ENCODE results near the gene P2RY1.

The P2RY1 gene, protein sequence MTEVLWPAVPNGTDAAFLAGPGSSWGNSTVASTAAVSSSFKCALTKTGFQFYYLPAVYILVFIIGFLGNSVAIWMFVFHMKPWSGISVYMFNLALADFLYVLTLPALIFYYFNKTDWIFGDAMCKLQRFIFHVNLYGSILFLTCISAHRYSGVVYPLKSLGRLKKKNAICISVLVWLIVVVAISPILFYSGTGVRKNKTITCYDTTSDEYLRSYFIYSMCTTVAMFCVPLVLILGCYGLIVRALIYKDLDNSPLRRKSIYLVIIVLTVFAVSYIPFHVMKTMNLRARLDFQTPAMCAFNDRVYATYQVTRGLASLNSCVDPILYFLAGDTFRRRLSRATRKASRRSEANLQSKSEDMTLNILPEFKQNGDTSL

DNA sequence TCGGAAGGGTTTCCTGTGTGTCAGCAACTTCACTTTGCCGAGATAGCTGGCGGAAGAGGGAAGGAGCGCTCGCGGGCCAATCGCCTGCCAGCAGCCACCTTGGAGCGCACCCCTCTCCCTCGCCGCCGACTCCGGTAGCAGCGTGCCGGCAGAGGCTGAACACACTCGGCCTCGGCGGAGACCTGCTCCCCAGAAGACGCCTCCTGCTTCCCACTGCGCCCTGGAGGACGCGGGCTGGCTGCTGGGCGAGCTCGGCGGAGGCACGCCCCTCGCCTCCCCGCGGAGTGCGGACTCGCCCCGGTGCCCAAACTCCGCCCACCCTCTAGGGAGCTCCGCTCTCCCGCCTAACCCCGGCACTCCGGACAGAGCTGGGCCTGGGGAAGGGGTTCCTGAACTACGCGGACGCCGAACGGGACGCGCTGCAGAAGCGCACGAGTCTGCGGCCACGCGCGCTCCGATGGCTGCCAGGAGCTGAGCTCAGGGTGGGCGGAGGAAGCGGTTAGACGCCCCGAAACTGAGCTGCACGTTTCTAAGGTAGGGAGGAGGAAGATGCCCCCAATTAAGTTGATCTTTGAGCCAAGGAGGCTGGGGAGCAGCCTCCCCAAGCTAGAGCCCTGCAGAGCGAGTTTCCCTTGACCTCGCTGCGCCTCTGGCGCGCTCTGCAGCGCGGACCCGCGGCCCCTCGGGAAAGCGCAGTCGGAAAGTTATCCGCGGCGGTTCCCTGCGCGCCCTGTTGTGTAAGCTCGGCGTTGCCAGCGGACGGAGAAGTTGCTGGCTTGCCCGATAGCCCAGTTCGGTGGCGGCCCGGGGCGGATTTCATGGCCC, at the start of gene P2RY1:
Gene P2RY1, plus strand, starts transcription at position 356 of the 825 bp plus-strand sequence. CDS start 652 bp downstream, outside the sequence.
- FAIRE-seq: no peak

DNA sequence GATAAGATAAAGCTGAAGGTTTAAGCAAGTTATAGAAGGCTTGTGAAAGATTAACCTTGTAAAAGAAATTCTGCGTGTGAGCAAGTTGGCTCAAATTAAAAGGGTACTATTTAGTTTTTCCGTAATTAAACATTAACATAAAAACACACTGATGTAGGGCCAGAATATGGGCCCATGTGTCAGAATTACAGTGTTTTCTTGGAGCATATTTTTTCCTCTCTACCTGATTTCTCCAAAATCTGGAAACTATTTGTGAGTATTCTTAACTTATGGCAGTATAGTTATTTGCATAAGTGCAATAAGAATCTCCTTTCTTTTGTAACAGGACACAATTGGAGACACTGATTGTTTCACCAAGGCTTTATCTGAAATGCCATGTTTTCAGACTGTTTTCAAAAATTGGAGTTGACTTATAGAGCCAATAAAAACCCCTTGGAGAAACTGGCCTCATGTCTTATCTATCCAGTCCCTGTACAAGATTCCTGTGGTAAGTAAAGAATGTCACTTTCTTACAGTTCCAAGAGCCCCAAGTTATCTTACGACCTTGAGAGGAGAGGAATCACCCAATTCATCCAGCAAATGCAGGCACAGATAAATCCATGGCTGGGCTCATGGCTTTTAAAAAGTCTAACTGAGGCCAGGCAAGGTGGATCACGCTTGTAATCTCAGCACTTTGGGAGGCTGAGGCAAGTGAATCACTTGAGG, 47.8 kb upstream of the P2RY1 start:
- FAIRE-seq: no peak

DNA sequence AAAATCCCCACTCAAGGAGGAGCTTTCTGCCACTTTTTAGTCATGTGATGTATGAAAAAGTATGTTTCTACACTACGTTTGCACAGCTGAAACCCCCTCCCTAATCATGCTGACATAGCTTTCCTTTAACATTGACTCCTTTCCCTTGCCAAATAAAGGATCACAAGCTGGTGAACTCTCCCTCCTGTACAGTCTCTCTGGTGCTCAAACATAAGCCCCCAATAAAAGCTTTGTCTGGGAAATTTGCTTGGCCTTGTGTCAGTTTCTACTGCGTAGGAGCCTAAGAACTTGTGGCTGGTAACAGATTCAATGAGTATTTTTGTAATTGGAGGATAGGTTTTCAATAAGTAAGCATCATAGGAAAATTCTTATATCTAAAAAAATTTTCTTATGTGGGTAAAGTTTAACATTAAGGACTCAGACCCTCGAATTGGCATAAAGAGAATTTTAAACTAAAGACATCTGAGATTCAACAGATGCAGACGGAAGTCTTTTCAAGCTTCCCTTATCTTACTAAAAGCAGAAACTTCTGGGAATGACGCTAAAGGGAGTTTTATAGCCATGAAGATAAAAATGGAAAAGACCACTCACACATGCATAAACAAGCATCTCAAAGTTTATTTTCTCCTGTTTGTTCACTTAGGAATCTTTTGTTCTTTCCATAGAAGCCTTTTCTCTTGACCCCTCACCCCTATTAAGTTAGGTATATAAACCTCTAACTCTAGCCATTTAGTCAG, 44.1 kb upstream of the P2RY1 start:
- no peak for FAIRE-seq

DNA sequence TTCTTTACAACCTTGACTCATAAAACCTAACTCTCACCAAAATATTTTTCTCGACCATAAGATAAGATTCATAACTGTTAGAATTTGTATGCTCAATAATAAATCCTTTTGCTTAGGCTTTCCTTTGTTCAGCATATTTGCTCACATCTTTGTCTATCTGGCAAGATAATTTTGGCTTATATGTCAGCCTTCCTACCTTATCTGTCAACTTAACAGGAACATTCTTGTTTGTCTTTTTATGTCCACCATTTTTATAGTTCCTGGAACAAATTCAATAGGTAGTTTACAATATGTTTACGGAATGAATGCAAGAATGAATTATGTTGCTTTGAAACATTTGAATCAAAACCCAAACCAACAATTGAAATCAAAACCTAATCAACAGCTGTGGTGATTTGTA, 41.0 kb upstream of the P2RY1 start:
- FAIRE-seq: no peak

DNA sequence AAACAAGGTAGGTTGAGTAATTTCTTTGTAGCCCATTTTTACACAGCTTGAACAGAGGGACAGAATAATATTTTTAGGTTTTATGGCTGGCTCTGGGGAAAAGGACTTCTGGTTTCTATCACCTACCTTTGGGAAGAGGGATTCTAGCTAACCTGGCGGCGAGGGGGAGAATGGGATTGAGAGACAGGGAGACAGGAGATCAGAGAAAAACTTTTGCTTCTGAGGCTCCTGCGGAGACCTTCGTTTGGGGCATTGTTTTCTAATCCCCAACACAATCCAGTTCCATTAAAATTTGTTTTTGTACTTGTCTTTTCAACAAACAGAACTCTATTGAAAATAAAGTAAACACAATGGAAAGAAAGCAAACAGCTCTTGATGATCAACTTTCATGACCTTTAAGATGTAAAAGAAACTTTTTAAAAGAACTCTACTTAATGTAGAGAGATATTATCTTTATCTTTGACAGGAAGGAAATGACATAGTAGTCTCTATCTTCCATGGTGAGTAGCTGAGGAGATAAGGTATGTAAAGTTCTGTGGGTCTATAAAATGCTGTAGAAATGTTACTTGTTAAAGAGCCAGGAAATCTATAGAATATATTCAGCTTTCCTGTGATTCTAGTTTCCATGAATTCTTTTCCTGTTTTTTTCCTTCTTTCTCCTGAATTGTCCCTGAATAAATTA, 37.0 kb upstream of the P2RY1 start:
- FAIRE-seq: no peak

DNA sequence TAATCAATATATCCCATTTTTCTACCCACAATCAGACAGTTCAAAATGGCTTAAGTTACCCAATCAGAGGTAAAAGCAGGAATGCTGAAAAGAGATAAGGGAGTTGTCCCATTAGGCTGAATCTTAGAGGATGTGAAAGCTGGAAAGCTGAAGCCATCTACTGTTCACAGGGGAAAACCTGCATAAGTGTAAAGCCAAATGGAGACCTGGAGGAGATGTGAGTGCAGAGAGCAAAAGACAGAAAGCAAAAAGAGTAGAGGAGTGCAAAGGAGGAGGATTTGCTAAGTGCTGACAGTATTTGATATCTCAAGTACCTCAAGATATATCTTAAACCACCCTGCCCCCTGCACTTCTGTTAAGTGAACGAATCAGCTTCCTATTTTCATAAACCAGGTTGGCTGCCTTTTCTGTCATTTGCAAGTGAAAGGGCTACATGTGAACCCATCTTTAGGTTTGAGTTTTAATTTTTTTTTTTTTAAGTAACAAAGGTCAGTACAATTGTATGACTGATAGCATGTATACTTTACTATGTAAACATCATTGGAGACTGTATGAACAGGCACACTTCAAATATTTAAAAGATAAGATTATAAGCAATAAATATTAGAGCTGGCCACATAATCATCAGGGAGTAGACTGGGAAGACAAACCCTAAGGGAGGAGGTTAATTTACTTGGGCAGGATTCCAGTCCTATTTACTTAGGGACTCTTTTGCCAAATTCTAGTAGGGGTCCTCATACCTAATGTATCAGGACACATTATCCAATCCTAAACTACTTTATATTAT, 22.8 kb upstream of the P2RY1 start:
- no peak for FAIRE-seq

DNA sequence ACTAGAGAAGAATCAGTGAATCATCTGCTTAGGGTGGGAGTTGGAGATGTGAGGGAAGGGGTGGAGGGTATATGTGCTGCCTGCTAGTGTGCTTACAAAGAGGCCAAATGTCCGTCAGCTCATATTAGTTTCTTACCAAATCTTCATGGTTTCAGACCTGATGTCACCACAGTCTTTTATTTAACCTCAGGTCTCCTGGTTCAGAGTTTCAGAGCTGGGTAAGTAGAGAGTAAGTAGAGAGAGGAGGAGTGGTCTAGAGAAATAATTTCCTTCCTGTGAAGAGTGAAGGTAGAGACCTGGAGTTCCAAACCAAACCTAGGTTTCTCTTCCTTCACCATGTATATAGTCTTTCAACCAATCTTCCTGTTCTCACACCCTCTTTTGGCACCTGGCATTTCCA, 17.5 kb upstream of the P2RY1 start:
- FAIRE-seq: no peak

DNA sequence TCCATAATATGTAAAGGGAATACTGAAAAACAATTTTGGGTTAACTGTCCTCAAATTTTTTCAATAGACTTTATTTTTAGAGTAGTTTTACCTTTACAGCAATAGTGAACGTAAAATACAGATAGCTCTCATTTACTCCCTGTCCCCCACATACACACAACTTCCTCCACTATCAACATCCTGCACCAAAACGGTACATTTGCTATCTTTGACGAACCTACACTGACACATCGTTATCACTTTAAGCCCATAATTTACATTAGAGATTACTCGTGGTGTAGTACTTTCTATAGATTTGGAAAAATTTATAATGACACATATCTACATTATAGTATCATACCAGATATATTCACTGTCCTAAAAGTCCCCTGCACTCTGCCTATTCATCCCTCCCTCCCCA, 16.9 kb upstream of the P2RY1 start:
- no peak for FAIRE-seq

DNA sequence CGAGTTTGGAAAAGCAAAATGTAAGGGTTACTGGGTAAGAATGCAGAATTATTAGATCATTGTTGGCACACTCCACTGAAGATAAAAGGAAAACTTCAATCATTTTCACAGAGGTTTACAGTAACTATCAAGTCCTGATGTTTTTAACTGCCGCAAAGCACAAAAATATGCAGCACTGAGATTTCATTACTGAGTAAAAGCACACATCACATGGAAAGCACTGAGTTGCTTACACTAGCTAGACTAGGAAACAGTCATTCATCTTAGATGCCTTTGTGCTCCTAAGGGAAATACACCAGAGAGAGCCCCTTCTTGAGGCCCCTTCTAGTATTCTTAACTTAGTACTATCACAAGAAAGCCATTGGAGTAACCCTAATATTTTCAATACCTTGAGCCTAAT, 11.8 kb upstream of the P2RY1 start:
- FAIRE-seq: no peak

DNA sequence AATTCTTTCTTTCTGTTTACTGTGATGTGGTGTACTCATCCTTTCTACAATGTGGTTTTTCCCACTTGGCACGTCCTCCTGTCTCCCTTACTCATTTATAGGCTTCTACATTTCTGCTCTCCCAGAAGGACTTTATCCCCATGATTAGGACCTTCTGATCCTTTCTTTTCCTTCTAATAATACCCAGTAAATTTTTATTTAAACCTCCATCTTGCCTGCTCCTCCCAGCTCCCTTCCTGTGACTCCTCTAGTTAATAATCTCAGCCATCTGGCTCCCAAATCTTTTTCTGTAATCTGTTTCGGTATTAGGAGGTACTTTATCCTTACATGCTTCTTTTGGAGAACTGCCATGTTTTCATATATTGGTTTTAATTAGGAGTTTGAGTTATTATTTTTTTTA, 11.2 kb upstream of the P2RY1 start:
- FAIRE-seq: no peak

DNA sequence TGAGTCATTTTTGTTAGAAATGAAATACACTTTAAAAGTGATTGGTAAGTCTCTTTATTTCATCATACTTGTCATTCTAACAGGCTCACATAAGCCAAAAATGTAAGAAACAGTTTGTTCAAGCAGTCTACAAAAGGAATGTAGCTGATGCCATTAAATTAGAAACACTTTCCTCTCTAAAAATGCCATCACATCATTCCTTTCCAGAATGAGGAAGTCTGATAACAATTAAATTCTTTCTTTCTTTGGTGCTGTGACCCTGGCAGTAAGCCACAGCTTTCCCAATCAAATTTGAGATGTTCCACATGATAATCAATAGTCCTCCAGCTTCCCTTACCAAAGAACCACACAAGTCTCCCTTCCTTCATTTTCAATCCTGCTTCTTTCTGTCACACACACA, 9.4 kb upstream of the P2RY1 start:
- no peak for FAIRE-seq

DNA sequence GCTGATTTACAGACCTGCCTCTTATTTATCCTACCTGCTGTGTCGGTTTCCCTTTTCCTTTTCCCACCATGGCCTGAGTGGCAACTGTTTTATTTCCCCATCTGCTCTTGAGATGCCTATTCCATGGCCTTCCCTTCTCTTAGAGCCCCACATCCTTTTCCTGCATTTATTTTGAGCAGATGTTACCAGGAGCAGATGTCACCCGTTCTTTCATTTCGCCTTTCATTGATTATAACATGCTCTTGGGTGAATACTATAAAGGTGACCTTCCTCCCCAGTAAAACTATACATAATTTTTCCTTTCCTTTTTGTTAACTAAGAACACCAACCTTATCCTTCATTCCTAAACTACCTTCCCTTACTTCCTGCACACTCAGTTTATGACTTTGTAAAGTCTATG, 8.5 kb upstream of the P2RY1 start:
- no peak for FAIRE-seq

DNA sequence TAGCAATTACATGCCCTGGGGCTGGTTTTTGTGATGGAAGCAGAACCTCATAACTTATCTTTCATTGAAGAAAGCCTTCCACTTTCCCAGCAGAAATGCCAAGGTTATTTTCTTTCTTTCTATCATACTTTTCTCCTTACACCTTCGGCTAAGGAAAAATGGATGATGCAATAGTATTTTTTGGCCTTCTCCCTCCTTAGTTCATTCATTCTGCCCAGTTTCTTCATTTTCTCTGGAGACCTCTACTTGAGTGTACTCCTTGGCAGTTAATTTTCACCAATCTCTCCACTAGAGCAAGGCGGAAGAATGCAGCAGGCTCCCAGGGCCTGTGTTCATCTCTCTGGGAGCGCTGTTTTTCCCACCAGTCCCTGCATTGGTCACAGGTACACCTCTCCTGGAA, 7.6 kb upstream of the P2RY1 start:
- FAIRE-seq: no peak

DNA sequence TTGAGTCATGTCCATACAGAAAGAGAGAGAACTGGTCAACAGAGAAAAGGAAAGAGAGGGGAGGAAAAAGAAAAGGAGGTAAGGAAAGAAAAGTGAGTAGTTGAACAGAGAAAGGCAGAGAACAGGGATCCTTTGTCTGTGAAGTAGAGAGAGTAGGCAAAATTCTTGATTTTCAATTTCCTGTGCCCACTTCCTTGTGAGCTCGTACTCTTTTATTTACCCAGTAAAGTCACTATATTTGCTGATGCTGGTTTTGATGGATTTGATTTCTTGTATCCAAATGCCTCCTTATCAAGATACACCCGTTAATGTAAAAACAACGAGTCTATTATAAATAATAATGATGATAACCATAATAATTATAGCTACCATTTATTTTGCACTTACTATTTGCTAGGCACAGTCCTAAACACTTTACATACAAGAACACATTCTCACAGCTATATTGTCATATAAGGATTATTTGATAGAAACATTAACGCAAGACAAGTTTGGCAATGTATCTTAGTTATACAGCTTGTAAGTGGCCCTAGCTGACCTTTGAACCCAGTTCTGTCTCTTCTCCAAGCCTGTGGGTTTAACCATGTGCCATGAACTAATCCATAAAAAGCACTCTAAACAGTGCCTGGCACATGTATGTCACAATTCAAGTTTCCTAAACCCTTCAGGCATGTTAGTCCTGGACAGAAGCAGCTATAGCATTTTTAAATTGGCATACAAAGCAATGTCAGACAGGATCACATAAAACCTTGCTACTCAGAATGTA, 6.7 kb upstream of the P2RY1 start:
- FAIRE-seq: no peak

DNA sequence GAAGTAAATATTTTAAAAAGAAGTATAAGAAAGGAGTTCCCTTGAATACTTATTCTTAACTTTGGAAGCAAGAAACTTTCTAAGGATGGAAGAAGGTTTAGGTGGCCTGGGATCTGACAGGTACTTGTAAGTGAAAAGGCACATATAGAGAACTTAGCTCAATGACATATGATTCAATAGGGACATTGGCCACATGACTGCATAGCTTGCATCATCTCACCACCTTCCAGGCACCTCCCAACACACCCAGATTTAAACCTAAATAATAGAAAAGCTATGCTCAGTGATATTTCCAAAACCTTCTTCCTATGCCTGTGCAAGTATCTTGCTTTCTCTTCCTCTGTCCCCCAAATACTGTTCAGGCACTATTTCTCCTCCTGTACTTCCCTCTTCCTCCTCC, 4.7 kb upstream of the P2RY1 start:
- FAIRE-seq: no peak

DNA sequence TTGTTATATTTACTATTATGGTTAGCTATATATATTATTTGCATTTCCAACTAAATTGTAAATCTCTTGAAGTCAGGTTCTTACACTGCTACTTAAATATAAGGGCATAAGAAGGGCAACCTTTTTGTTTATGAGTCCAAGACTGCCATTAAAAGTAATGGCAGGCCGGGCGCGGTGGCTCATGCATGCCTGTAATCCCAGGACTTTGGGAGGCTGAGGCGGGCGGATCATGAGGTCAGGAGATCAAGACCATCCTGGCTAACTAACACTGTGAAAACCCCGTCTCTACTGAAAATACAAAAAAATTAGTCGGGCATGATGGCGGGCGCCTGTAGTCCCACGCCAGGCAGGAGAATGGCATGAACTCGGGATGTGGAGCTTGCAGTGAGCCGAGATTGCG, 2.9 kb upstream of the P2RY1 start:
- no peak for FAIRE-seq

DNA sequence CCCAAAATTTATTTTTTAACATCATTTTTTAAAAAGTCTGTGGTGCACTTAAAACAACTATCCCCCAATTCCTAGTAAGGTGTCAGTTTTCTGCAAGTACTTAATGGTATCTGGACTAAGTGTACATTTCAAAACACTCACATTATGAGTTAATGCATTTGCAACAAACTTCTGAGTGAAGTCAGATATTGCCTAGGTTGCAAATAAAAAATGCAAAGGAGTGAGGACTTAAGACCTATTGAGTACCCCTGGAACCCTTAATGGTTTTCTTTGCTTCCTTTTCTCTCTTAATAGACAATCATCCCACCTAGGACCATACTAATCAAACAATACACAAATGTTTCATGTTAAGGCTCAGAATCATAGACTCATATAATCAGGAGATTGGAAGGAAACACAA, 1.8 kb upstream of the P2RY1 start:
- FAIRE-seq: no peak

DNA sequence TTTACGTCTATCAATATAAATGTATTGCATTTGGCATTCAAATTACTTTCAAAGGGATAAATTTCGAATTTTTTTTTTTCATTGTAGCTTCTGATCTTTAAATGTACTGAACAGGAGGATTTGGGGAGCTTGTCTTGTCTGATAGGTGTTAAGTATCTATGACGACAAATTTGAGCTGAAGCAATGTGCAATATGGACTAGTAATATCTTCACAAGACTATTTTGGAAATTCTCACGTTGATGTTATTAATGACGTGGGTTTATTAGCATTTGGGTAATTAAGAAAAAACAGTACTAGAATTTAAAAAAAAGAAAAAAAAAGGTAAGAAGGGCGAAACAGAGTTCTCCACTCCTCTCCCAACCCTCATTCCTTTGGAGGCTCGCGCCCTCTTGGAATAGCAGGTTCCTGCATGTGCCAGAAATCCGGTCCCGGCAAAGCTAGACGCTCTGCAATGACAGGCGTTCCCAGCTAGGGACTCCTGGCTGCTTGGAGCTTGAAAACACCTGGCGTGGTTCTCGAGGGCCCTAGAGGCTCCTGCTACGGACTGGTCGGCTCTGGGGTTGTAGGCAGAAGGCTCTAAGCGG, 648 bp upstream of the P2RY1 start:
- FAIRE-seq: no peak

DNA sequence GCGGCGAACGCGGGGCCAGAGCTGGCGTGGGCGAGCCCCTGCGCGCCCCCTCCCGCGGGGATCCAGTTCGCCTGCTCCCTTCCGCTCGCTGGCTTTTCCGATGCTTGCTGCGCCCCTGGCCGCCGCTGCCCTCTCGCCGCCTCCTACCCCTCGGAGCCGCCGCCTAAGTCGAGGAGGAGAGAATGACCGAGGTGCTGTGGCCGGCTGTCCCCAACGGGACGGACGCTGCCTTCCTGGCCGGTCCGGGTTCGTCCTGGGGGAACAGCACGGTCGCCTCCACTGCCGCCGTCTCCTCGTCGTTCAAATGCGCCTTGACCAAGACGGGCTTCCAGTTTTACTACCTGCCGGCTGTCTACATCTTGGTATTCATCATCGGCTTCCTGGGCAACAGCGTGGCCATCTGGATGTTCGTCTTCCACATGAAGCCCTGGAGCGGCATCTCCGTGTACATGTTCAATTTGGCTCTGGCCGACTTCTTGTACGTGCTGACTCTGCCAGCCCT, 721 bp downstream of the P2RY1 start:
- FAIRE-seq: no peak

DNA sequence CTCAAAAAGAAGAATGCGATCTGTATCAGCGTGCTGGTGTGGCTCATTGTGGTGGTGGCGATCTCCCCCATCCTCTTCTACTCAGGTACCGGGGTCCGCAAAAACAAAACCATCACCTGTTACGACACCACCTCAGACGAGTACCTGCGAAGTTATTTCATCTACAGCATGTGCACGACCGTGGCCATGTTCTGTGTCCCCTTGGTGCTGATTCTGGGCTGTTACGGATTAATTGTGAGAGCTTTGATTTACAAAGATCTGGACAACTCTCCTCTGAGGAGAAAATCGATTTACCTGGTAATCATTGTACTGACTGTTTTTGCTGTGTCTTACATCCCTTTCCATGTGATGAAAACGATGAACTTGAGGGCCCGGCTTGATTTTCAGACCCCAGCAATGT, 1.3 kb downstream of the P2RY1 start:
- no peak for FAIRE-seq
